PC-3 (cell line): Measurements from ENCODE around the gene AUTS2. TPM values are rescaled to one million over a fixed set of nuclear protein-coding genes. Genes with fewer than 3 reads are reported as not detected.

Experiments
- ATAC-seq: fragments of 200-7000 bp; cut with Tn5 transposase; 2 replicates; pipeline ENCODE4 v1.9.1; 2020; ENCODE audit warnings: mild to moderate bottlenecking, moderate library complexity
- BruUV-seq: library from RNA; stranded (reverse); fragments of 400-500 nt; replicated peaks from 2 replicates; lab custom pipeline; 2021; lab: Mats Ljungman, UMichigan
- CTCF ChIA-PET: fragments of 300-600 bp; sonication (Branson Sonifier 250); formaldehyde crosslinking; loops from one replicate; lab custom pipeline; 2022; ENCODE audit warnings: antibody characterized with exemption; lab: Charles Lee
- POLR2A ChIA-PET: fragments of 300-600 bp; sonication (Branson Sonifier 250); formaldehyde crosslinking; loops from one replicate; lab custom pipeline; 2022; ENCODE audit warnings: antibody characterized with exemption; ENCODE audit not compliant: unreplicated experiment; lab: Charles Lee
- DNase-seq: peaks from one replicate; pipeline ENCODE4 v3.0.0-alpha.2; 2015
- H2AFZ ChIP-seq: fragments of 300-600 bp; sonication (generic); 2 replicates; pipeline ENCODE4 v1.6.0; 2016; ENCODE audit warnings: antibody characterized with exemption, low read length
- H3F3A ChIP-seq: fragments of 300-600 bp; sonication (generic); one replicate; pipeline ENCODE4 v1.6.0; 2017; ENCODE audit warnings: antibody characterized with exemption, low read length, control low read depth, mild to moderate bottlenecking; ENCODE audit not compliant: unreplicated experiment
- H3K27ac ChIP-seq: fragments of 300-600 bp; sonication (generic); 2 replicates; pipeline ENCODE4 v1.5.1; 2016; ENCODE audit warnings: mild to moderate bottlenecking, low read length
- H3K27me3 ChIP-seq: fragments of 300-600 bp; sonication (generic); 2 replicates; pipeline ENCODE4 v1.6.1; 2016; ENCODE audit warnings: low read length, mixed read lengths
- H3K36me3 ChIP-seq: fragments of 300-600 bp; sonication (generic); 2 replicates; pipeline ENCODE4 v1.6.1; 2016; ENCODE audit warnings: low read depth, mixed run types, low read length, mixed read lengths
- H3K4me1 ChIP-seq: fragments of 300-600 bp; sonication (generic); 2 replicates; pipeline ENCODE4 v1.5.1; 2016; ENCODE audit warnings: low read length; ENCODE audit not compliant: insufficient read depth
- H3K4me2 ChIP-seq: fragments of 300-600 bp; sonication (generic); 2 replicates; pipeline ENCODE4 v1.6.0; 2016; ENCODE audit warnings: low read length
- H3K4me3 ChIP-seq: fragments of 300-600 bp; sonication (generic); 2 replicates; pipeline ENCODE4 v1.5.1; 2016; ENCODE audit warnings: mild to moderate bottlenecking, low read length, mixed read lengths
- H3K79me2 ChIP-seq: fragments of 300-600 bp; sonication (generic); 2 replicates; pipeline ENCODE4 v1.6.1; 2017; ENCODE audit warnings: low read length, mixed read lengths
- H3K9ac ChIP-seq: fragments of 300-600 bp; sonication (generic); 2 replicates; pipeline ENCODE4 v1.6.0; 2016; ENCODE audit warnings: mild to moderate bottlenecking, low read length
- H3K9me2 ChIP-seq: fragments of 300-600 bp; sonication (generic); replicated peaks from 2 replicates; pipeline ENCODE4 v1.6.1; 2016; ENCODE audit warnings: mixed run types, low read length, mixed read lengths
- H3K9me3 ChIP-seq: fragments of 300-600 bp; sonication (generic); 2 replicates; pipeline ENCODE4 v1.6.1; 2016; ENCODE audit warnings: low read length, mixed read lengths
- H4K20me1 ChIP-seq: fragments of 300-600 bp; sonication (generic); 2 replicates; pipeline ENCODE4 v1.6.1; 2016; ENCODE audit warnings: low read length, mixed read lengths
- CTCF ChIP-seq: fragments of 300-600 bp; sonication (generic); conservative IDR thresholded peaks from 2 replicates; pipeline ENCODE4 v1.5.1; 2017; ENCODE audit warnings: antibody characterized with exemption, low read depth, mild to moderate bottlenecking, low read length
- EZH2 ChIP-seq: fragments of 300-600 bp; sonication (generic); IDR thresholded peaks from one replicate; pipeline ENCODE4 v1.6.1; 2017; ENCODE audit warnings: antibody characterized with exemption, mild to moderate bottlenecking, low read length; ENCODE audit not compliant: unreplicated experiment
- EZH2phosphoT487 ChIP-seq: fragments of 300-600 bp; sonication (generic); IDR thresholded peaks from 2 replicates; pipeline ENCODE4 v1.6.1; 2018; ENCODE audit warnings: mild to moderate bottlenecking, antibody characterized with exemption, low read length, borderline replicate concordance
- intact Hi-C: fragments of 100-400 bp; cut with micrococcal nuclease; formaldehyde crosslinking; loops from 2 replicates; pipeline ENCODE4 v1.9.0; 2023
- total RNA-seq: library from RNA; depleted of rRNA; stranded (reverse); fragments of >200 nt; gene quantifications from 2 replicates; pipeline ENCODE4 v1.2.3, GENCODE V29; 2014

Gene AUTS2
- total RNA-seq, 1 experiment from 2014 or later = not detected

GRCh38 chr7:70590126-70590854 lies 992.0 kb downstream of the AUTS2 start:
- BruUV-seq = no TSS peak
- Histone ChIP-seq H3K9me2 (no peaks in the 10 kb centered on the region), H3K9ac (no peak overlapping the region), H2AFZ (no peak overlapping the region), H3F3A (no peaks in the 10 kb centered on the region), H3K79me2 (no peaks in the 10 kb centered on the region), H3K9me3 (no peaks in the 10 kb centered on the region), H3K27me3 (no peaks in the 10 kb centered on the region), H3K4me2 (no peak overlapping the region), H3K27ac (no peak overlapping the region), H3K36me3 (no peaks in the 10 kb centered on the region), H3K4me1 (no peaks in the 10 kb centered on the region), H4K20me1 (no peaks in the 10 kb centered on the region), H3K4me3 (no peak overlapping the region)
- no peak for ATAC-seq
- ChIA-PET POLR2A (no interaction called here), CTCF (no interaction called here)
- TF ChIP-seq EZH2 = no peak
- intact Hi-C loops = no loop called here
- no peak for DNase-seq

DNA sequence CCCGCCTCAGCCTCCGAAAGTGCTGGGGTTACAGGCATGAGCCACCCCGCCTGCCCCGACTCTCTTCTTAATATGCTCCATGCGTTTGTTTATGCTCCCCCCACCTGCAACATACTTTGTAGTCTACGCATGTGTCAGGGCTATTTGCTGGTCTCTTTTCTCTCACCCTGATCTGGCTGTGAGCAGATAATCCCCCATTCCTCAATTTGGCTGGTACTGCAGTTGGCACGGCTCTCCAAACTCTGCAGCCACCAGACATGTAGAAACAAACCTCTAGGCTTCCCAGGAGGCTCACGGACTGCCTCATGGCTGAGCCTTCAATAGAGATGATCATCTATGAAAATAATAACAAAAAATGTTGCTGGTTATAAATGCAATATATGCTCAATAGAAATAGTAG lies 993.4 kb downstream of the AUTS2 start:
- Histone ChIP-seq H3K9me3 (no peaks in the 10 kb centered on the region), H3K27ac (no peak overlapping the region), H3K27me3 (no peaks in the 10 kb centered on the region), H3K9ac (no peak overlapping the region), H3K4me2 (no peak overlapping the region), H3F3A (no peaks in the 10 kb centered on the region), H3K36me3 (no peaks in the 10 kb centered on the region), H3K79me2 (no peaks in the 10 kb centered on the region), H3K4me3 (no peak overlapping the region), H3K4me1 (no peaks in the 10 kb centered on the region), H4K20me1 (no peaks in the 10 kb centered on the region), H3K9me2 (no peaks in the 10 kb centered on the region), H2AFZ (no peak overlapping the region)
- no TSS peak for BruUV-seq
- TF ChIP-seq EZH2phosphoT487 = no peak
- no peak for TF ChIP-seq CTCF
- no peak for TF ChIP-seq EZH2
- POLR2A ChIA-PET = no interaction called here
- DNase-seq (no peak), ATAC-seq (no peak)
- intact Hi-C loops = no loop called here
- CTCF ChIA-PET = no interaction called here

- POLR2A ChIA-PET = no interaction called here
- no peak overlapping the region for H3K27ac ChIP-seq
- H3K9ac ChIP-seq = no peak overlapping the region
- no peak overlapping the region for H2AFZ ChIP-seq
- no peaks in the 10 kb centered on the region for H3K9me2 ChIP-seq
- intact Hi-C loops = no loop called here
- CTCF ChIA-PET = no interaction called here
- no TSS peak for BruUV-seq
- DNase-seq (no peak), ATAC-seq (no peak)
- H3K4me1 ChIP-seq = no peaks in the 10 kb centered on the region
- no peaks in the 10 kb centered on the region for H3K79me2 ChIP-seq
- H4K20me1 ChIP-seq = no peaks in the 10 kb centered on the region
- H3K36me3 ChIP-seq = no peaks in the 10 kb centered on the region
- H3K9me3 ChIP-seq = no peaks in the 10 kb centered on the region
- H3K4me2 ChIP-seq = no peak overlapping the region
- no peak overlapping the region for H3K4me3 ChIP-seq
- H3K27me3 ChIP-seq = no peaks in the 10 kb centered on the region
- no peaks in the 10 kb centered on the region for H3F3A ChIP-seq
- no peak for TF ChIP-seq EZH2phosphoT487
- TF ChIP-seq CTCF = no peak
- no peak for TF ChIP-seq EZH2
Observed at GRCh38 chr7:70592171-70592570, 993.9 kb downstream of the AUTS2 start.
